GM19324 (cell line): ENCODE results near the gene CACNA1C.

Source experiments
- ATAC-seq: cut with Tn5 transposase; IDR thresholded peaks from one replicate; pipeline ENCODE4 v1.9.1; 2021; ENCODE audit warnings: mild to moderate bottlenecking, moderate library complexity; ENCODE audit not compliant: unreplicated experiment, low FRiP score

Gene CACNA1C

DNA sequence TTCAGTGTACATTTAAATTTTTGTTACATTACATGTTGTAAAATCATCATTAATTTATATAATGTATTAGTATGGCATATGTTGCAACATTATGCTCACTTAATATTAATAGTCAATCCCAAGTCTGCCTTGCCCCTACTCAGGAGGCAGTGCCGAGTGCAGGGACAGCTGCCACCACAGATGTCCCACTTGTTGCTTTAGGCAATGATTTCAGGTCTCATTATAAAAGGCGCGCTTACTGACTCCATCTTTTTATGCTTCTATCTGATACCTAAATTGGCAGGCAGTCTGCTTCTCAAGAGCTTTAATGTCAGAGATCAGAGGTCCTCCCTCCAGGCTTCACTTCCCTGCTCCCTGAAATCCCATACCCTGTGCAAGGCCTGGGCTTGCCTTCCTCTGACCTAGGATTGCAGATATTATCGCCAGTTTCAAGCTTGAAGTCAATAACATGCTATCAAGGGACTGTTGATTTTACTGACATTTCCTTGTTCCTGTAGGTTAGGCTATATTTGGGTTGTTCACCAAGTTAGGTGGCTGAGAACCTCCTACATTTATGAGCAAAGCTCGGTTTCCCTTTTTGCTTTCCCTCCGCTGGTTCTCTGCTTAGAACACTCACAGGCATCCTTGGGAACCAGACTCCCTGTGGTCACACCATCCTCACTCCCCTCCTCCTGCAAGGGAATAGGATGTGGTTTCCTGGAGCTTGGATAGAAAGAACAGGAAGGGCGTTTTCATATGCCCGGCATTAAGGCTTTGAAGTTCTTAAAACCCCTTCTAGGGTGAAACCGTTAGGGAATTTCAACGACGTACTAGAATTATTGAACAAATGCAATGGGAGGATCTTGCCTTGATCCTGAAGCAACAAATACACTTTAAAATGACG is 533.6 kb downstream of the CACNA1C start:
- ATAC-seq = no peak

DNA sequence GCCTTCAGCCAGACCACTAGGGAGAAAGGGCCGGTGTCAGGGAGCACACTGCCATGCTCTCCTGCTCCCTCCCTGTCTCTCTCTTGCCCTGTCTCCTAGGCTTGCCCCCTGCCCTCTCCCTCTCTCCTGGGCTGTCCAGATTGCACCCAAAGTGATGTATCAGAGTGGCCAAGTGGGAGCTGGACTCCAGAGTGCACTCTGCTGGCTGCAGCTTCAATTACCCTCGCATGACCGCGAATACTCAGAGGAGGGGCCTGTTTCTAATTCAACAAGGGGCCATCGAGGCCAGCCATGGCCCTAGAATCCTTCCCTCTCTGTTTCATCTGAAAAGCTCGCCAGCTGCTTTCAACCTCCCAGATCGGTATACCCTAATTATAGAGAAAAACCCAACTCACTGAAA is 535.6 kb downstream of the CACNA1C start:
- ATAC-seq = no peak

DNA sequence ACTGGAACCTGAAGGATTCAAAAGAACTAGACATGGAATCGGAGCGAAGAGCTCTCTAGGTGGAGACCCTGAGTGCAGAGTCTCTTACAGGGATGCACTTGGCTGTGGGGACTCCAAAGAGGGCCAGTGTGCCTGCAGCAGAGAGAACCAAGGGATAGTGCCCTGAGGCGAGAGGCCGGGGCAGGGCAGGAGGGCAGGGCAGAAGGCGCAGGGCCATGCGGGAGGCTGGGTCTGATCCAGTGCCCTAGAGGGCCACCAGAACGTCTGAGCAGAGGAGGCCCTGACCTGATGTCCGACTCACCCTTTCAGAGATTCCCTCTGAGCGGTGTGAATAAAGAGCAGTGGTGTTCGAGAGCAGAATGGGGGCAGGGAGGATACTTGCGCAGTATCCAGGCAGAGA is 536.6 kb downstream of the CACNA1C start:
- no peak for ATAC-seq

DNA sequence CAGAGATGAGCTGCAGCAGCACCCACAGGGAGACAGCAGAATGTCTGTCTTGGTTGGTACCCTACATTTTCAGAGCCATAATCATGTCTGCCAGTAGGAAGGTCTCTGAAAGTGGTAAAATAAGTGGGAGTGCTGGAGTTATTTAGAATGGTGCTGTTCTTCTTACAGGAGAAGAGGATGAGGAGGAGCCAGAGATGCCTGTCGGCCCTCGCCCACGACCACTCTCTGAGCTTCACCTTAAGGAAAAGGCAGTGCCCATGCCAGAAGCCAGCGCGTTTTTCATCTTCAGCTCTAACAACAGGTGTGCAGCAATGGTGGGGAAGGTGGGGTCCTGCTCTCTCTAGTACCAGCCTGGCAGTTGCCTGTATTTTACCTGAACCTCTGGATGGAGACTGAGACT is 540.3 kb downstream of the CACNA1C start:
- no peak for ATAC-seq

- ATAC-seq = no peak
These were observed 543.7 kb downstream of the CACNA1C start for GRCh38 chr12:2596441-2596840.

- no peak for ATAC-seq
These were observed 552.5 kb downstream of the CACNA1C start for GRCh38 chr12:2605301-2605700.

DNA sequence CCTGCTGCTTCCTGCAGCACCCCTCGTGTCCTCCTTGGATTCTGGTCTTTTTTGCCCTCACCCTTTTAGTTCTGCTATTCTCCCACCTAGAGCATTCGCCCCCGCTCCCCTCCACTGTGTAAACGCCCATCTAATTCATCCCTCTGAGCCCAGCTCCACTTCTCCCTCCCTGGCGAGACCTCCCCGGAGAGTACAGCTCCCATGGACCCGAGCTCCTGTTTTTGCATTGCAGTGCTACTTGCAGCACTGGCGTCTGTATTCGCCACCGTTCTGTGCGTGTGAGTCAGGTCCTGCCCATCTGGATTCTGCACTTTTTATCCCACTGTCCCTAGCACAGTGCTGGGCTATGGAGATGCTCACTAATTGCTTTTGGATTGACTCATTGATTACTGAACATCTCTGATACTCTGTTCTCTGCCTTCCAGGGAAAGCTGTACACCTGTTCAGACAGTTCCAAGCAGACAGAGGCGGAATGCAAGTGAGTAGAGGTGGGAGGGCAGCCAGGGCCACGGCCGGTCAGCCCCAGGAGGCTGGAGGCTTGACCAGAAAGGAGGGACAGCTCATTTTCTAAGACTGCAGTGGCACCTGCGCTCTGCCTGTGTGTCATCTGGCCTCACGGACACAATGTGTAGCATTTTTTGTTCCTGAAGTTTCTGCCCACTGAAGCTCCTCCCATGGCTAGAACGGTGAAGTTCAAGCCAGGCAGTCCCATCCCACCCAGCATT is 553.6 kb downstream of the CACNA1C start:
- no peak for ATAC-seq

DNA sequence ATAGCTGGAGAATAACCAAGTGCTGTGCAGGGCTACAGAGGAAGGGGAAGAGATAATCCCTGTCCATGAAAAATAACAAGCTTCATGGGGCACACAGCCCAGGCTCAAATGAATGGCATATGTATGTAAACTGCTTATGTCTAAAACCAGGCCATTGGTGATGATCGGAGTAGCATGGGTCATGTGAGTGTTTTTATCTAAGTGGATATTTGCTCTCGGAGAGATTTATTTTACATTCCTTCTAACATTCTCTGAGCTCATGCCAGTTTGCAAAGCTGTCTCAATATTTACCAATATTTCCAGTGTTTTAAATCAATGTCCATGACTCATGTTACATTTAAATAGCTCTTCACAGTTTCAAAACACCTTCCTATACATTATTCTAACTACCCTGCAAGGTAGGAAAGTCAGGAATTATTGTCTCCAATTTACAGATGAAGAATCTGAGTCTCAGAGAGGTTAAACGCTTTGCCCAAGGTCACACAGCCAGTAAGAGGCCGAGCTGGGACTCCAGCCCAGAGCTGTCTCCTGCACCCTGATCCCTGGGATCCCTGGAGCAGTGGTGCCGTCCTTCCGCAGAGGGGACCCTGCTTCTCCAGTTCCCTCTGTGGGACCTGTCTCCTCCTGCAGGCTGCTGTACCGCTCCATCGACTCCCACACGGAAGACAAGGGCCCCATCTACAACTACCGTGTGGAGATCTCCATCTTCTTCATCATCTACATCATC is 555.3 kb downstream of the CACNA1C start:
- ATAC-seq = no peak

GRCh38 chr12:2608608-2608945 is 555.8 kb downstream of the CACNA1C start:
- no peak for ATAC-seq

- ATAC-seq = no peak
These were observed 556.2 kb downstream of the CACNA1C start for GRCh38 chr12:2609020-2609419.

DNA sequence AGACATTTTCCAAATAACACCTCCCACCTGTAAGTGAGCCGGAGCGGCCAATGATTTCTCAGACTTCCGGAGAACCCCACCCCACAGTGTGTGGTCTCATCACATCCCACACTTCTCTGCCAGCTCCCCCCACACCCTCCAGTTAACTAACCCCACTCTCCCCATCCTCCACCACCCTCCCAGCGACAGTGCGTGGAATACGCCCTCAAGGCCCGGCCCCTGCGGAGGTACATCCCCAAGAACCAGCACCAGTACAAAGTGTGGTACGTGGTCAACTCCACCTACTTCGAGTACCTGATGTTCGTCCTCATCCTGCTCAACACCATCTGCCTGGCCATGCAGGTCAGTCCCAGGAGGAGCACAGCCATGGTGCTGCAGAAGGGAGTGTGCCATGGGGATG is 557.6 kb downstream of the CACNA1C start:
- no peak for ATAC-seq

DNA sequence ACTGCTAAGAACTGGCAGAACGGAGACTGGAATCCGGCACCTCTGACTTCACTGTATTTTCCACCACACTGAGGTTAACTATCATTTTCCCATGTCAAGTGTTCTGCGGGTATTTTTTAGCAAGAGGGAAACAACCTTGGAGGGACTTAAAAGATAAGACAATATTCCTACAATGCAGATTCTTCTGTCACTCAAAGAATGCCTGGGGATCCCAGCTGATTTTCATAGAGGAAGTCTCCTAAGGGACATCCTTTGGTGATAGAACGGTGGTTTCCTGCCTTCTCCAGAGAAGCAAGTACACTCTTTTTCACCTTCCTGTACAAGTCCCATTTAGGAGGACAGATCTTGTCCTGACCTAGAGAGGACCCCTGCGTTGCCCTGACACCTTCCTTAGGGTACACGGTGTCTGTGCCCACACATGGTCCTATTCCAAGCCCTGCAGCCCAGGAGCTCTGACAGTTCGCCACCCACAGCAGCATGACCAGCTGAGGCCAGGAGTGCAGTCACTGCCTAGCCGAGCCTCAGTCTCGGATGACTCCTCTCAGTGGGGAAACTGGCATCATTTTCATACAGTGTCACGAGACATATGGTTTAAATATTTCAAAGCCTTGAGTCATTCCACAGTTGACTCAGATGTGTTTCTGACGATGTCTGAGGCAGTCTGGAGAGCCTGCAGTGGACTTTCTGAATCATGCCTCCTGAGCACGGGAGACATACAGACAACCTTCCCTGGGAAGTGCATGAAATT is 560.7 kb downstream of the CACNA1C start:
- no peak for ATAC-seq

DNA sequence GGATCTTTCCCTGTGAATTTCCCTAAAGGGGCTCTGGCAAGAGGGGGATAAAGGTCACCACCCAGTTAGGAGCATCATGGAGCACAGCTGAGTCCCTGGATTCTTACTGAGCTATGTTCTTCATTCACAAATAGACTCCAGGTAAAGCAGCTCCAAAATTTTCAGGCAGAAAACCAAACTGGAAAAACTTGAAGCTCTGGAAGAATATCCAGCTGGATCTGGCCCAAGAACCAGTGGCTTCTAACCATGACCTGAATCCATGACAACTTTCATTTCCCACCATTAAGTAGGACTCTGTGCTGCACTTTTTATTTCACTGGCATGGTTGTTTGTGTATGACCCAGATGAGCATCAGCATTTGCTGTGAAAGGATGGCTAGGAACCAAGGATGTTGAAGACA is 561.6 kb downstream of the CACNA1C start:
- no peak for ATAC-seq

GRCh38 chr12:2615665-2616402 is 563.0 kb downstream of the CACNA1C start:
- no peak for ATAC-seq

DNA sequence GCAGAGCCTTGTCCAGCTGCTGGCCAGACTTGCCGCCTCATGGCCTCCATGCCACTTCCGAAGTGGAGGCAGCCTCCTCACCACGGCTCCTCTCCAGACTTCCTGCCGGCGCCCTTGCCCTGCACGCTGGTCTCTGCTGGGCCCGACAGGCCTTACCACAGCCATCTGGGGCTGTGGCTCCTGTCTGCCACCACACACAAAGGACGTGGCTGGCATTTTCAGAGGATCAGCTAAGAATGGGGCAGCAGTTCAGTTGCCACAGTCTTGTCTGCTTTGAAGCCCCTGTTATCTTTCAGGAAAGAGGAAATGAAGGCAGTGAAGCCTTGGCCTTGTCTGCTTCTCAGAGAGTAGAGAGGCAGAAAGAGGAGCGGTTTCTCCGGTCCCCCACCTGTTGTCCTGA is 564.0 kb downstream of the CACNA1C start:
- no peak for ATAC-seq

- no peak for ATAC-seq
These were observed 564.6 kb downstream of the CACNA1C start for GRCh38 chr12:2617365-2617764.

DNA sequence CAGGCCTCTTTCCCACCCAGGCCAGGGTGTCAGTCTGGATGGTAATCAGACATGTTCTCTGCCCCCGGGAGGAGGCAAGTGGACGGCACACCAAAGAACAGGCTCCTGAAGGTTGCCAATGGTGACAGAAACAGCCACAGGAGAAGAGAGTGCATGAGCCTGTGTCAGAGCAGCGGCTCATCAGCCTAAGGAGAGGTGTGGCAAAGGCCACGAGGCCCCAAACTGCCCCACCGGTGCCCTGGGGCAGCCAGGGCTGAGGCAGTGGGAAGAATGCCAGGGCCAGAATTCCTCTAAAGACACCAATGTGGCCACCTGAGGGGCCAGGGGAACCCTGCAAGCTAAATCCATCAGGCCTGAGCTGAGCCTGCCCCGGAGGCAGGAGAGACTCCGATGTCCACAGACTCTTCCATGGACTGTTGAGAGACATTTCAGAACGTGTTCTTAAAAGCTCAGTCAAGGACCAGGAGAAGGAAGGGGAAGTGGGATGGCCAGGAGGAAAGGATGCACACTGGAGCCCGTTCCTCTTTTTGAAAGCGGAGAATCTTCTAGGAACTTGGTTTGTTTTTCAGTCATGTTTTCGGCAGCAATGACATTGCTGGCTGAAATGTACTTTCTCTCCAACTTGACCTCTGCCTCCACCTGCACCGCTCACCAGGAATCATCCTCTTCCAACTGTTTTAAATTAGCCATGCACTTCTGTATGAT is 565.7 kb downstream of the CACNA1C start:
- ATAC-seq = no peak

DNA sequence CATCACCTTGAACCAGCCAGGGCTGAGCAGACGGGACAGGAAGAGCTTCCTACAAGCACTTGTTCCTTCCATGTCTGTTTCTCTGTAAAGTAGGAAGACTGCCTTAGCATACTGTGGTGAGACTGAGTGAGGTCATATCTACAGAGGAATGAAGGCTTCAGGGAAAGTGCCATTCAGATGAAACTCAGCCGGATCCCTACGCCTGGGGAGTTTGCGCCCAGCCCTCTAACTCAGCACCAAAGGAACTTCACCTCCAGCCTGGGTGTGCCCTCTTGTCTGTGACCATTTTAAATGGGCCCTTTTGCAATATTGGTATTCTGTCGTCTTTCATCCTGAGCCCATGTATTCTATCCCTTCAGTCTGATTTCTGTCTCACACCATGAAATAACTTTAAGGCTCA is 566.3 kb downstream of the CACNA1C start:
- ATAC-seq = no peak

DNA sequence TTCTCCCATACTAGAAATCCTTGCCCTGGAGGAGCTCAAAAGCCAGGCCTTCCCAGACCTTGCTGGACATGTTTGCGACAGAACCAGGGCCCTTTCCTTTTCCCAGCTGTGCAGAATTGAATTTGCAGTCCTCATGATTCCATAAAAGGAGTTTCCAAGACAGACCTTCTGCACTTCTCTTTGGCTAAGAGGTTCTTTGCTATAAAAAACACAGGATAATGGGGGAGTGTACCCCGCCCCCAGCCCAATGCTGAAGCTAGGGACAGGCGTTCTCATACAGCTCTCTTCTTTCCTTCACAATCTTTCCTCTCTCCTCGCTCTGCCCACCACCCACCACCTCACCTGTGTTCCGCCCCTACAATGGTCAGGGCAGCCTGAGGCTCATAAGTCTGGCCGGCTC is 569.7 kb downstream of the CACNA1C start:
- ATAC-seq = no peak
